NCI-H146 treated with DMSO at 0.1 percent for 48 hours (cell line): ENCODE measurements around the gene ETS1.
"Not testable (repeated sequence)": the region's sequence is repeated elsewhere in the genome, so short reads cannot be mapped to it uniquely, and the experiment has no call there.

Source experiments
- DNase-seq: peaks from one replicate; lab custom pipeline; 2025; ENCODE audit not compliant: unreplicated experiment; lab: John Stamatoyannopoulos, UW

Gene ETS1

GRCh38 chr11:128450882-128451651 is 136.3 kb downstream of the ETS1 start:
- no peak for DNase-seq

- not testable (repeated sequence) for DNase-seq
Measured at GRCh38 chr11:128450425-128450824, 136.9 kb downstream of the ETS1 start.

GRCh38 chr11:128448981-128449713 is 138.2 kb downstream of the ETS1 start:
- DNase-seq, result no peak

GRCh38 chr11:128448200-128448886 is 139.0 kb downstream of the ETS1 start:
- DNase-seq, result no peak

GRCh38 chr11:128447233-128447632 is 140.1 kb downstream of the ETS1 start:
- DNase-seq, result no peak

GRCh38 chr11:128445921-128446320 is 141.4 kb downstream of the ETS1 start:
- DNase-seq, result not testable (repeated sequence)

- DNase-seq, result no peak
Measured at GRCh38 chr11:128437136-128437535, 150.2 kb downstream of the ETS1 start.

GRCh38 chr11:128434818-128435217 is 152.5 kb downstream of the ETS1 start:
- DNase-seq, result no peak

GRCh38 chr11:128434411-128434810 is 152.9 kb downstream of the ETS1 start:
- DNase-seq, result no peak

- DNase-seq, result no peak
Measured at GRCh38 chr11:128432926-128433325, 154.4 kb downstream of the ETS1 start.

- DNase-seq, result no peak
Measured at GRCh38 chr11:128431931-128432330, 155.4 kb downstream of the ETS1 start.

GRCh38 chr11:128428935-128429334 is 158.4 kb downstream of the ETS1 start:
- DNase-seq, result no peak

- DNase-seq, result peak; percentile 30
Measured at GRCh38 chr11:128424851-128425285, 162.5 kb downstream of the ETS1 start.

- DNase-seq, result no peak
Measured at GRCh38 chr11:128424271-128424711, 163.1 kb downstream of the ETS1 start.

GRCh38 chr11:128422576-128423370 is 164.6 kb downstream of the ETS1 start:
- peak; percentile 30 for DNase-seq

GRCh38 chr11:128421577-128422330 is 165.6 kb downstream of the ETS1 start:
- no peak for DNase-seq

- no peak for DNase-seq
Measured at GRCh38 chr11:128420951-128421350, 166.4 kb downstream of the ETS1 start.

- no peak for DNase-seq
Measured at GRCh38 chr11:128420265-128420664, 167.1 kb downstream of the ETS1 start.

- DNase-seq, result no peak
Measured at GRCh38 chr11:128419012-128419767, 168.2 kb downstream of the ETS1 start.
